HCT116 (cell line): ENCODE measurements around the gene TMEM209. TPM values are rescaled to one million over a fixed set of nuclear protein-coding genes. Genes with fewer than 3 reads are reported as not detected.
"Not testable (repeated sequence)": the region's sequence is repeated elsewhere in the genome, so short reads cannot be mapped to it uniquely, and the experiment has no call there.

Experiments used
- ATAC-seq: fragments of 200-7000 bp; cut with Tn5 transposase; 2 replicates; pipeline ENCODE4 v1.9.1; 2020; ENCODE audit warnings: mild to moderate bottlenecking, moderate library complexity
- BruUV-seq: library from RNA; stranded (reverse); fragments of 400-500 nt; replicated peaks from 2 replicates; lab custom pipeline; 2021; lab: Mats Ljungman, UMichigan
- CTCF ChIA-PET: fragments of 300-600 bp; sonication (Branson Sonifier 250); formaldehyde crosslinking; loops from one replicate; lab custom pipeline; 2021; ENCODE audit warnings: antibody characterized with exemption; lab: Charles Lee
- POLR2A ChIA-PET: fragments of 300-600, 350-600 bp; sonication (Branson Sonifier 250); formaldehyde crosslinking; loops from one replicate; lab custom pipeline; 2021; ENCODE audit warnings: antibody characterized with exemption; lab: Charles Lee
- RAD21 ChIA-PET, 2 experiments: fragments of 300-600 bp; sonication (Branson Sonifier 250); formaldehyde crosslinking; loops; one replicate each; lab custom pipeline; 2023; ENCODE audit warnings: low total read pairs in 2 of 2; ENCODE audit not compliant: uncharacterized antibody in 2 of 2, unreplicated experiment in 2 of 2, low non-redundant PET in 1 of 2; lab: Charles Lee
- DNase-seq: peaks from one replicate; pipeline ENCODE4 v3.0.0-alpha.2; 2010; ENCODE audit warnings: low read depth, low spot score
- H2AFZ ChIP-seq: fragments of 200-600 bp; shearing (Covaris generic), sonication (generic); 2 replicates; pipeline ENCODE4 v1.6.1; 2017; ENCODE audit warnings: low read depth, mixed run types, mixed read lengths, antibody characterized with exemption, low read length; ENCODE audit not compliant: poor library complexity, severe bottlenecking
- H3K27ac ChIP-seq: 2 replicates; pipeline ENCODE4 v1.5.1; 2012; ENCODE audit warnings: low read depth, low read length
- H3K27me3 ChIP-seq: fragments of 200-600 bp; sonication (generic); 2 replicates; pipeline ENCODE4 v1.6.1; 2016; ENCODE audit warnings: mixed run types, low read length, mixed read lengths; ENCODE audit not compliant: insufficient read depth
- H3K36me3 ChIP-seq, 2 experiments: fragments of 200-500 bp in 1 of 2; fragments of 200-600 bp in 1 of 2; sonication (Bioruptor generic) in 1 of 2; sonication (generic) in 1 of 2; 2 replicates each; pipeline versions ENCODE4 v1.5.1 to v1.6.1; 2014 to 2016; ENCODE audit warnings: low read length in 2 of 2, inconsistent platforms in 1 of 2, mixed read lengths in 1 of 2, mixed run types in 1 of 2; ENCODE audit not compliant: insufficient read depth in 2 of 2, control insufficient read depth in 1 of 2
- H3K4me1 ChIP-seq, 2 experiments: fragments of 200-600 bp in 1 of 2; sonication (generic) in 1 of 2; 2 replicates each; pipeline versions ENCODE4 v1.5.1 to v1.6.1; 2012 to 2017; ENCODE audit warnings: low read length in 2 of 2, inconsistent platforms in 1 of 2, mild to moderate bottlenecking in 1 of 2, mixed read lengths in 1 of 2, mixed run types in 1 of 2, moderate library complexity in 1 of 2; ENCODE audit not compliant: insufficient read depth in 2 of 2, control insufficient read depth in 1 of 2
- H3K4me2 ChIP-seq: fragments of 200-600 bp; sonication (generic); 2 replicates; pipeline ENCODE4 v1.6.1; 2017; ENCODE audit warnings: mixed run types, low read length, mixed read lengths
- H3K4me3 ChIP-seq, 2 experiments: fragments of 200-600 bp in 1 of 2; sonication (generic) in 1 of 2; replicated peaks in 1 of 2; 2 replicates each; pipeline ENCODE4 v1.5.1; 2011 to 2016; ENCODE audit warnings: low read length in 2 of 2, control low read depth in 1 of 2, low read depth in 1 of 2, mild to moderate bottlenecking in 1 of 2, mixed read lengths in 1 of 2, mixed run types in 1 of 2
- H3K79me2 ChIP-seq: fragments of 200-600 bp; sonication (generic); 2 replicates; pipeline ENCODE4 v1.6.1; 2017; ENCODE audit warnings: mild to moderate bottlenecking, mixed run types, low read length, moderate library complexity, mixed read lengths; ENCODE audit not compliant: insufficient read depth
- H3K9ac ChIP-seq: fragments of 200-600 bp; sonication (generic); 2 replicates; pipeline ENCODE4 v1.6.1; 2016; ENCODE audit warnings: low read length, mixed read lengths
- H3K9me2 ChIP-seq: fragments of 200-600 bp; sonication (generic), shearing (Covaris generic); 2 replicates; pipeline ENCODE4 v1.6.1; 2017; ENCODE audit warnings: mixed run types, mild to moderate bottlenecking, moderate library complexity; ENCODE audit not compliant: insufficient read depth
- H3K9me3 ChIP-seq, 2 experiments: fragments of 200-500 bp in 1 of 2; fragments of 200-600 bp in 1 of 2; sonication (Bioruptor generic) in 1 of 2; sonication (generic) in 1 of 2; 2 replicates each; pipeline ENCODE4 v1.6.1; 2014 to 2017; ENCODE audit warnings: low read length in 2 of 2, mixed read lengths in 2 of 2, inconsistent platforms in 1 of 2, low read depth in 1 of 2, mild to moderate bottlenecking in 1 of 2, mixed run types in 1 of 2, moderate library complexity in 1 of 2; ENCODE audit not compliant: control insufficient read depth in 1 of 2, insufficient read depth in 1 of 2
- H4K20me1 ChIP-seq: fragments of 200-600 bp; sonication (generic), shearing (Covaris generic); 2 replicates; pipeline ENCODE4 v1.6.1; 2017; ENCODE audit warnings: mixed run types, mild to moderate bottlenecking, moderate library complexity; ENCODE audit not compliant: insufficient read depth
- ELF1 ChIP-seq: IDR thresholded peaks from 2 replicates; pipeline ENCODE4 v1.6.1; 2012; ENCODE audit warnings: low read depth, borderline replicate concordance
- FOSL1 ChIP-seq: IDR thresholded peaks from 2 replicates; pipeline ENCODE4 v1.6.1; 2012; ENCODE audit warnings: low read depth
- JUND ChIP-seq: IDR thresholded peaks from 2 replicates; pipeline ENCODE4 v1.6.1; 2012
- POLR2A ChIP-seq: IDR thresholded peaks from 2 replicates; pipeline ENCODE4 v1.7.0; 2011; ENCODE audit warnings: borderline replicate concordance; ENCODE audit not compliant: insufficient read depth, insufficient read length; ENCODE audit errors: extremely low read depth
- POLR2AphosphoS5 ChIP-seq: IDR thresholded peaks from 2 replicates; pipeline ENCODE4 v1.6.1; 2011; ENCODE audit warnings: mild to moderate bottlenecking, low read depth, low read length, moderate library complexity
- RAD21 ChIP-seq: IDR thresholded peaks from 2 replicates; pipeline ENCODE4 v1.6.1; 2012; ENCODE audit warnings: low read depth, mild to moderate bottlenecking
- YY1 ChIP-seq: IDR thresholded peaks from 2 replicates; pipeline ENCODE4 v1.6.1; 2011; ENCODE audit warnings: low read length, low read depth, moderate library complexity, mild to moderate bottlenecking; ENCODE audit not compliant: insufficient replicate concordance; ENCODE audit errors: extremely low read depth
- intact Hi-C: fragments of 100-400 bp; cut with micrococcal nuclease; formaldehyde crosslinking; loops from 2 replicates; pipeline ENCODE4 v1.10.0; 2022
- total RNA-seq: library from RNA; stranded (reverse); gene quantifications from one replicate; pipeline ENCODE4 v1.2.1, GENCODE V29; 2021; ENCODE audit not compliant: unreplicated experiment
- TF ChIP-seq, protein P1 (sequence below), 3 experiments: fragments of 200-600 bp in 1 of 3; sonication (generic) in 1 of 3; IDR thresholded peaks in 2 of 3; conservative IDR thresholded peaks in 1 of 3; 2 replicates each; pipeline ENCODE4 v1.5.1; 2012 to 2017; ENCODE audit warnings: low read depth in 2 of 3, low read length in 2 of 3, antibody characterized with exemption in 1 of 3, borderline replicate concordance in 1 of 3, control low read depth in 1 of 3, mild to moderate bottlenecking in 1 of 3, mixed read lengths in 1 of 3, mixed run types in 1 of 3, moderate library complexity in 1 of 3; ENCODE audit not compliant: insufficient read depth in 1 of 3
- TF ChIP-seq, protein P2 (sequence below): IDR thresholded peaks from 2 replicates; pipeline ENCODE4 v1.6.1; 2012; ENCODE audit warnings: low read depth

Gene TMEM209
- total RNA-seq, 1 experiment from 2014 or later, result 35.8 TPM

DNA sequence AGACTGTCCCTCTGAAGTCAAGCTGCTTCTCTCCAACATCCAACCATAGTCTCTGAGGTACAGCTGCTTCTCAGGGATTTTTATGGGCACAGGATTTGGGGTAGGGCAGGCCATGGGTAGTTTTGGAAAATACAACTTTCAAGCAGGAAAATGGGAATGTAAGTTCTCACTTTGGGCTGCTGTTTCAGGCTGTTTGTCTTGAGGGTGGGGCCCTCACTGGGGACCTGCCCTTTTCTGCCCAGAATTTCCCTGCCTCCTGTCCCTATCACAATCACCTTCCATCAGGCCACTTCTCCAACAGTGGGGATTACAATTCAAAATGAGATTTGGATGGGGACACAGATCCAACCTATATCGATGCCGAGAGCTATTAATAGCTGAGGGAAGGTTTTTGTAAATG is 27.0 kb upstream of the TMEM209 start:
- no peak for TF ChIP-seq YY1
- no peak for TF ChIP-seq FOSL1
- TF ChIP-seq RAD21, result no peak
- TF ChIP-seq POLR2A, result no peak

GRCh38 chr7:130231792-130232191 is 26.6 kb upstream of the TMEM209 start:
- ATAC-seq (no peak), DNase-seq (no peak)
- POLR2A ChIA-PET, result no interaction called here
- no peaks in the 10 kb centered on the region for H3K36me3 ChIP-seq
- TF ChIP-seq ELF1, result no peak
- TF ChIP-seq POLR2AphosphoS5, result no peak
- TF ChIP-seq, protein P1, sequence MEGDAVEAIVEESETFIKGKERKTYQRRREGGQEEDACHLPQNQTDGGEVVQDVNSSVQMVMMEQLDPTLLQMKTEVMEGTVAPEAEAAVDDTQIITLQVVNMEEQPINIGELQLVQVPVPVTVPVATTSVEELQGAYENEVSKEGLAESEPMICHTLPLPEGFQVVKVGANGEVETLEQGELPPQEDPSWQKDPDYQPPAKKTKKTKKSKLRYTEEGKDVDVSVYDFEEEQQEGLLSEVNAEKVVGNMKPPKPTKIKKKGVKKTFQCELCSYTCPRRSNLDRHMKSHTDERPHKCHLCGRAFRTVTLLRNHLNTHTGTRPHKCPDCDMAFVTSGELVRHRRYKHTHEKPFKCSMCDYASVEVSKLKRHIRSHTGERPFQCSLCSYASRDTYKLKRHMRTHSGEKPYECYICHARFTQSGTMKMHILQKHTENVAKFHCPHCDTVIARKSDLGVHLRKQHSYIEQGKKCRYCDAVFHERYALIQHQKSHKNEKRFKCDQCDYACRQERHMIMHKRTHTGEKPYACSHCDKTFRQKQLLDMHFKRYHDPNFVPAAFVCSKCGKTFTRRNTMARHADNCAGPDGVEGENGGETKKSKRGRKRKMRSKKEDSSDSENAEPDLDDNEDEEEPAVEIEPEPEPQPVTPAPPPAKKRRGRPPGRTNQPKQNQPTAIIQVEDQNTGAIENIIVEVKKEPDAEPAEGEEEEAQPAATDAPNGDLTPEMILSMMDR (IDR thresholded peaks at IDR 0.05 in 2 of 3, conservative IDR thresholded peaks at IDR 0.05 in 1 of 3; ENCODE audit: borderline replicate concordance in 1 of 3, insufficient read depth in 1 of 3, low read depth in 2 of 3, low read length in 2 of 3), result no peak
- no peak for TF ChIP-seq JUND
- TF ChIP-seq, protein P2, sequence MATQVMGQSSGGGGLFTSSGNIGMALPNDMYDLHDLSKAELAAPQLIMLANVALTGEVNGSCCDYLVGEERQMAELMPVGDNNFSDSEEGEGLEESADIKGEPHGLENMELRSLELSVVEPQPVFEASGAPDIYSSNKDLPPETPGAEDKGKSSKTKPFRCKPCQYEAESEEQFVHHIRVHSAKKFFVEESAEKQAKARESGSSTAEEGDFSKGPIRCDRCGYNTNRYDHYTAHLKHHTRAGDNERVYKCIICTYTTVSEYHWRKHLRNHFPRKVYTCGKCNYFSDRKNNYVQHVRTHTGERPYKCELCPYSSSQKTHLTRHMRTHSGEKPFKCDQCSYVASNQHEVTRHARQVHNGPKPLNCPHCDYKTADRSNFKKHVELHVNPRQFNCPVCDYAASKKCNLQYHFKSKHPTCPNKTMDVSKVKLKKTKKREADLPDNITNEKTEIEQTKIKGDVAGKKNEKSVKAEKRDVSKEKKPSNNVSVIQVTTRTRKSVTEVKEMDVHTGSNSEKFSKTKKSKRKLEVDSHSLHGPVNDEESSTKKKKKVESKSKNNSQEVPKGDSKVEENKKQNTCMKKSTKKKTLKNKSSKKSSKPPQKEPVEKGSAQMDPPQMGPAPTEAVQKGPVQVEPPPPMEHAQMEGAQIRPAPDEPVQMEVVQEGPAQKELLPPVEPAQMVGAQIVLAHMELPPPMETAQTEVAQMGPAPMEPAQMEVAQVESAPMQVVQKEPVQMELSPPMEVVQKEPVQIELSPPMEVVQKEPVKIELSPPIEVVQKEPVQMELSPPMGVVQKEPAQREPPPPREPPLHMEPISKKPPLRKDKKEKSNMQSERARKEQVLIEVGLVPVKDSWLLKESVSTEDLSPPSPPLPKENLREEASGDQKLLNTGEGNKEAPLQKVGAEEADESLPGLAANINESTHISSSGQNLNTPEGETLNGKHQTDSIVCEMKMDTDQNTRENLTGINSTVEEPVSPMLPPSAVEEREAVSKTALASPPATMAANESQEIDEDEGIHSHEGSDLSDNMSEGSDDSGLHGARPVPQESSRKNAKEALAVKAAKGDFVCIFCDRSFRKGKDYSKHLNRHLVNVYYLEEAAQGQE, result no peak
- TF ChIP-seq YY1, result no peak
- H4K20me1 ChIP-seq, result no peaks in the 10 kb centered on the region
- no peak overlapping the region for H3K9ac ChIP-seq
- H3K4me2 ChIP-seq, result no peak overlapping the region
- intact Hi-C loops, result no loop called here
- no peaks in the 10 kb centered on the region for H3K9me2 ChIP-seq
- H3K27me3 ChIP-seq, result no peaks in the 10 kb centered on the region
- no peaks in the 10 kb centered on the region for H3K79me2 ChIP-seq
- no peak overlapping the region for H3K27ac ChIP-seq
- no TSS peak for BruUV-seq
- RAD21 ChIA-PET, result no interaction called here
- H3K4me3 ChIP-seq, result no peak overlapping the region
- no peak overlapping the region for H2AFZ ChIP-seq
- no peaks in the 10 kb centered on the region for H3K4me1 ChIP-seq
- no peaks in the 10 kb centered on the region for H3K9me3 ChIP-seq
- CTCF ChIA-PET, result no interaction called here

More for the DNA sequence above, 27.0 kb upstream of the TMEM209 start:
- no peaks in the 10 kb centered on the region for H3K79me2 ChIP-seq
- DNase-seq (no peak), ATAC-seq (no peak)
- no peak overlapping the region for H2AFZ ChIP-seq
- ChIA-PET CTCF (no interaction called here), RAD21 (no interaction called here), POLR2A (no interaction called here)
- no TSS peak for BruUV-seq
- no peaks in the 10 kb centered on the region for H3K27me3 ChIP-seq
- H3K36me3 ChIP-seq, result no peaks in the 10 kb centered on the region
- H3K9me2 ChIP-seq, result no peaks in the 10 kb centered on the region
- intact Hi-C loops, result no loop called here
- H3K27ac ChIP-seq, result no peak overlapping the region
- H3K4me1 ChIP-seq, result no peaks in the 10 kb centered on the region
- H3K4me3 ChIP-seq, result no peak overlapping the region
- H4K20me1 ChIP-seq, result no peaks in the 10 kb centered on the region
- no peaks in the 10 kb centered on the region for H3K9me3 ChIP-seq
- H3K9ac ChIP-seq, result no peak overlapping the region
- no peak overlapping the region for H3K4me2 ChIP-seq

DNA sequence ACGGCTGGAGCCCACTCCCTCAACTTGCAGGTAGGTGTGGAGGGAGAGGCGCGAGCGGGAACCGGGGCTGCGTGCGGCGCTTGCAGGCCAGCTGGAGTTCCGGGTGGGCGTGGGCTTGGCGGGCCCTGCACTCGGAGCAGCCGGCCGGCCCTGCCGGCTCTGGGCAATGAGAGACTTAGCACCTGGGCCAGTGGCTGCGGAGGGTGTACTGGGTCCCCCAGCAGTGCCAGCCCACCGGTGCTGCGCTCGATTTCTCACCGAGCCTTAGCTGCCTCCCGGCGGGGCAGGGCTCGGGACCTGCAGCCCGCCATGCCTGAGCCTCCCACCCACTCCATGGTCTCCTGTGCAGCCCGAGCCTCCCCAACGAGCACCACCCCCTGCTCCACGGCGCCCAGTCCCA is 24.8 kb upstream of the TMEM209 start:
- RAD21 ChIA-PET, H3K9ac ChIP-seq, POLR2A ChIA-PET, H3K4me2 ChIP-seq, BruUV-seq, H4K20me1 ChIP-seq, H2AFZ ChIP-seq, H3K36me3 ChIP-seq, H3K27me3 ChIP-seq, H3K79me2 ChIP-seq, H3K4me3 ChIP-seq, ATAC-seq, CTCF ChIA-PET, H3K4me1 ChIP-seq, H3K9me2 ChIP-seq, H3K9me3 ChIP-seq, DNase-seq, H3K27ac ChIP-seq, intact Hi-C loops: not testable (repeated sequence)
